T-helper 17 cell (primary cell): ENCODE results near the gene PPARD. TPM values are rescaled to one million over a fixed set of nuclear protein-coding genes. Genes with fewer than 3 reads are reported as not detected.
"Not testable (repeated sequence)": the region's sequence is repeated elsewhere in the genome, so short reads cannot be mapped to it uniquely, and the experiment has no call there.

Source experiments
- ATAC-seq: fragments of 150-1000 bp; cut with Tn5 transposase; 2 replicates; pipeline ENCODE4 v1.10.0; 2021; ENCODE audit warnings: mild to moderate bottlenecking, moderate library complexity
- DNase-seq, 3 donors: peaks; one replicate each; pipeline versions ENCODE4 v3.0.0 to v3.0.0-alpha.2; 2020 to 2021
- H3K9me3 ChIP-seq: one replicate; pipeline ENCODE4 v1.7.0; 2013; ENCODE audit warnings: low read length, mild to moderate bottlenecking; ENCODE audit not compliant: control insufficient read depth, poor library complexity, severe bottlenecking
- H3K27ac Mint-ChIP-seq: one replicate; pipeline ENCODE4 v1.8.0; 2022; ENCODE audit warnings: mild to moderate bottlenecking, moderate library complexity, mixed read lengths
- H3K27me3 Mint-ChIP-seq: one replicate; pipeline ENCODE4 v1.8.0; 2022; ENCODE audit warnings: mixed read lengths
- H3K36me3 Mint-ChIP-seq: one replicate; pipeline ENCODE4 v1.8.0; 2022; ENCODE audit warnings: low read depth, mixed read lengths
- H3K4me1 Mint-ChIP-seq: one replicate; pipeline ENCODE4 v1.8.0; 2022; ENCODE audit warnings: mild to moderate bottlenecking, mixed read lengths
- H3K4me3 Mint-ChIP-seq: one replicate; pipeline ENCODE4 v1.8.0; 2022; ENCODE audit warnings: mild to moderate bottlenecking, moderate library complexity, mixed read lengths
- total RNA-seq, 4 donors: library from RNA in 2 of 4; stranded (reverse) in 2 of 4; gene quantifications; one replicate each; pipeline ENCODE4 v1.2.3 and lab custom pipeline; 2022 to 2026

PPARD gene
- total RNA-seq, 2 donors from 2014 or later = 25.0 to 29.9 TPM

DNA sequence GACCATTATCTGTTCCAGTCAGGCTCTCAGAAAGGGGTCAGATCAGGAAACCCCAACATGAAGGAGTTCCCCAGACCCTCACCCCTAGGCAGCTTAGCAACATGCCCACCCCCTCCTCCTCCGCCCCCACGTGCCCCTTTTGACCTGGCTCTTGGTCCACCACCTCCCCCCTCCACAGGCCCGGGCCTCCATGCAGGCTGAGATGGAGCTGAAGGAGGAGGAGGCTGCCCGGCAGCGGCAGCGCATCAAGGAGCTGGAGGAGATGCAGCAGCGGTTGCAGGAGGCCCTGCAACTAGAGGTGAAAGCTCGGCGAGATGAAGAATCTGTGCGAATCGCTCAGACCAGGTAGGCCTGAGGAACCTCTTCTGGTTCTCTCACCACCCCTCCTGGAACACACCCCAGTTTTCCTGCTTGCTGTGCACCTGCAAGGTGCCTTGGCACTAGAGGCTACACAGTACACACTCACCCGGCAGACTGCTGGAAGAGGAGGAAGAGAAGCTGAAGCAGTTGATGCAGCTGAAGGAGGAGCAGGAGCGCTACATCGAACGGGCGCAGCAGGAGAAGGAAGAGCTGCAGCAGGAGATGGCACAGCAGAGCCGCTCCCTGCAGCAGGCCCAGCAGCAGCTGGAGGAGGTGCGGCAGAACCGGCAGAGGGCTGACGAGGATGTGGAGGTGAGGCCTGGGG, 22.9 kb upstream of the PPARD start:
- ATAC-seq = no peak
- no peaks in the 10 kb centered on the region for H3K9me3 ChIP-seq
- Mint-ChIP-seq H3K4me1 (peaks cover 31% of the 10 kb centered on the region), H3K27ac (no peak overlapping the region), H3K4me3 (no peak overlapping the region), H3K36me3 (peaks cover 20% of the 10 kb centered on the region), H3K27me3 (no peaks in the 10 kb centered on the region)
- no peak for DNase-seq

- Mint-ChIP-seq H3K27ac (peak overlapping the region; percentile 27), H3K36me3 (peaks cover 20% of the 10 kb centered on the region), H3K4me1 (peaks cover 25% of the 10 kb centered on the region), H3K27me3 (no peaks in the 10 kb centered on the region), H3K4me3 (no peak overlapping the region)
- ATAC-seq (no peak), DNase-seq (no peak)
- H3K9me3 ChIP-seq = no peaks in the 10 kb centered on the region
Measured at GRCh38 chr6:35320031-35320410, 22.3 kb upstream of the PPARD start.

GRCh38 chr6:35321091-35321490, 21.3 kb upstream of the PPARD start:
- DNase-seq = no peak
- Mint-ChIP-seq H3K36me3 (peaks cover 20% of the 10 kb centered on the region), H3K4me1 (peaks cover 21% of the 10 kb centered on the region), H3K27me3 (no peaks in the 10 kb centered on the region), H3K4me3 (no peak overlapping the region), H3K27ac (peak overlapping the region; percentile 93)
- no peak for ATAC-seq
- no peaks in the 10 kb centered on the region for H3K9me3 ChIP-seq

DNA sequence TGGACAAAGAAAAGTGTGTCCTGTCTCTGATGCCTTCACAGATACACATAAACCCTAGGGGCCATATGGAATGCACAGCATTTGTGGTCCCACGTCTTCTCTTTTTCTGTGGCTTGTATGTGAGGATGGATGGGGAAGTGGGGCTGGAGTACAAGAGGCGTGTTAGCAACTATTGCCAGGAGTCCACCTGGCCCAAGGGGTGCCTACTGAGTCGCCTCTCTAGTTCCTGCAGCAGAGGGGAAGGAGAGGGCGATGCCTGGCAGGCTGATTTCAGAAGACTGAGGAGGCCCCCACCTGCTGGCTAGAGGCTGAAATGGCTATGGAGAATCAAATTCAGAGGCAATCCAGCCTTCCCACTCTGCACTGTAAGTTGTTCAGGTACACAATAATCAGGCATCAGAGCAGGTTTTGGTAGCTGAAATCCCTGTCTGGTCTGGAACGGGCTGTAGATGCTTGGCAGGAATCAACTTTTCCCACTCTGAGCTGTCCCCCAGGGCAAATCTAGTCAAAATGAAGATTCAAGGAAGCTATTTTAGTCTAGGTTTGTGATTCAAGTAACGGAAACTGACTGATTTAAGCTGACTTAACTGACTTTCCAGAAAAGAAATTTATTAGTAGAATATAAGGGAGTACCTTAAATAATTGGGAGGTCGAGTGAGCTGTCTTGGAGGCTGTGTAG, 14.9 kb upstream of the PPARD start:
- Mint-ChIP-seq H3K4me3 (peak overlapping the region; percentile 68), H3K27ac (peak overlapping the region; percentile 86), H3K36me3 (peaks cover 6% of the 10 kb centered on the region), H3K4me1 (peaks cover 16% of the 10 kb centered on the region), H3K27me3 (no peaks in the 10 kb centered on the region)
- DNase-seq = peak; percentile 48 to 66 (median 55)
- no peaks in the 10 kb centered on the region for H3K9me3 ChIP-seq
- peak; percentile 72 for ATAC-seq

DNA sequence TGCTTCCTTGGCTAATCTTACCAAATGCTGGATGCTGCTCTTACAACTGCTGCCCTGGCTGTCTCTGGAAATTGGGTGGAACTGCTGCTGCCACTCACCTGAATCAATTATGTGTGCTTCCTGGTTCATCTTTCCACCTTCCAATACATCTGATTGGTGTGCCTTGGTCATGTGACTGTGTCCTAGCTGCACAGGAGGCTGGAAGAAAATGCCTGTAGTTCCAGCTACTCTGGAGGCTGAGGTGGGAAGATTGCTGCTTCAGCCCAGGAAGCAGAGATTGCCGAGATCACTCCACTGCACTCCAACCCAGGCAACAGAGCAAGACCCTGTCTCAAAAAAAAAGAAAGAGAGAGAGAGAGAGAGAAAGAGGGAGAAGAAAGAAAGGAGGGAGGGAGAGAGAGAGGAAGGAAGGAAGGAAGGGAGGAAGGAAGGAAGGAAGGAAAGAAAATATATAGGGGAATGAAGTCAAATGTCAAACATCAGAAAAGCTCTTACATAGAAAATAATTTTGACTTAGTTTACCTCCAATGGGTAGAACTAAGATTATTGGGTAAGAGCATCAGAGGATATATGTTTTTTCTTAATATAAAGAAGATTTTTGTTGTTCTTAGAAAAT, 14.1 kb upstream of the PPARD start:
- H3K4me3 Mint-ChIP-seq = no peak overlapping the region
- H3K36me3 Mint-ChIP-seq = peaks cover 4% of the 10 kb centered on the region
- H3K4me1 Mint-ChIP-seq = peaks cover 15% of the 10 kb centered on the region
- ATAC-seq (no peak), DNase-seq (no peak)
- H3K27ac Mint-ChIP-seq = peak overlapping the region; percentile 86
- no peaks in the 10 kb centered on the region for H3K9me3 ChIP-seq
- no peaks in the 10 kb centered on the region for H3K27me3 Mint-ChIP-seq

- not testable (repeated sequence) for H3K9me3 ChIP-seq, H3K27me3 Mint-ChIP-seq, H3K36me3 Mint-ChIP-seq, H3K27ac Mint-ChIP-seq, H3K4me3 Mint-ChIP-seq, ATAC-seq, DNase-seq
- peaks cover 15% of the 10 kb centered on the region for H3K4me1 Mint-ChIP-seq
Measured at GRCh38 chr6:35328965-35329364, 13.4 kb upstream of the PPARD start.

GRCh38 chr6:35330541-35331119, 11.7 kb upstream of the PPARD start:
- no peak overlapping the region for H3K4me3 Mint-ChIP-seq
- no peaks in the 10 kb centered on the region for H3K27me3 Mint-ChIP-seq
- DNase-seq (no peak), ATAC-seq (no peak)
- peaks cover 15% of the 10 kb centered on the region for H3K4me1 Mint-ChIP-seq
- no peaks in the 10 kb centered on the region for H3K9me3 ChIP-seq
- H3K27ac Mint-ChIP-seq = no peak overlapping the region
- peaks cover 4% of the 10 kb centered on the region for H3K36me3 Mint-ChIP-seq

DNA sequence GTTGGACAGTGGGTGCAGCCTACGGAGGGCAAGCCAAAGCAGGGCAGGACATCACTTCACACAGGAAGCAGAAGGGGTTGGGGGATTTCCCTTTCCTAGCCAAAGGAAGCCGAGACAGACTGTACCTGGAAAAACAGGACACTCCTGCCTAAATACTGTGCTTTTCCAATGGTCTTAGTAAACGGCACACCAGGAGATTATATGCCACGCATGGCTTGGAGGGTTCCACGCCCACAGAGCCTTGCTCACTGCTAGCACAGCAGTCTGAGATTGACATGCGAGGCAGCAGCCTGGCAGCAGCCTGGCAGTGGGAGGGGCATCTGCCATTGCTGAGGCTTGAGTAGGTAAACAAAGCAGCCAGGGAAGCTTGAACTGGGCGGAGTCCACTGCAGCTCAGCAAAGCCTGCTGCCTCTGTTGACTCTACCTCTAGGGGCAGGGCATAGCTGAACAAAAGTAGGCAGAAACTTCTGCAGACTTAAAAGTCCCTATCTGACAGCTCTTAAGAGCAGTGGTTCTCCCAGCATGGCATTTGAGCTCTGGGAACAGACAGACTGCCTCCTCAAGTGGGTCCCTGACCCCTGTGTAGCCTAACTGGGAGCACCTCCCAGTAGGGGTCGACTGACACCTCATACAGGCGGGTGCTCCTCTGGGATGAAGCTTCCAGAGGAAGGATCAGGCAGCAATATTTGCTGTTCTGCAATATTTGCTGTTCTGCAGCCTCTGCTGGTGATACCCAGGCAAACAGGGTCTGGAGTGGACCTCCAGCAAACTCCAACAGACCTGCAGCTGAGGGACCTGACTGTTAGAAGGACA, 10.1 kb upstream of the PPARD start:
- not testable (repeated sequence) for H3K36me3 Mint-ChIP-seq, H3K9me3 ChIP-seq, H3K27me3 Mint-ChIP-seq
- ATAC-seq = peak; percentile 94
- Mint-ChIP-seq H3K4me3 (peak overlapping the region; percentile 53), H3K4me1 (peaks cover 15% of the 10 kb centered on the region), H3K27ac (peak overlapping the region; percentile 85)
- DNase-seq = peak; percentile 34 to 72 (median 50)

DNA sequence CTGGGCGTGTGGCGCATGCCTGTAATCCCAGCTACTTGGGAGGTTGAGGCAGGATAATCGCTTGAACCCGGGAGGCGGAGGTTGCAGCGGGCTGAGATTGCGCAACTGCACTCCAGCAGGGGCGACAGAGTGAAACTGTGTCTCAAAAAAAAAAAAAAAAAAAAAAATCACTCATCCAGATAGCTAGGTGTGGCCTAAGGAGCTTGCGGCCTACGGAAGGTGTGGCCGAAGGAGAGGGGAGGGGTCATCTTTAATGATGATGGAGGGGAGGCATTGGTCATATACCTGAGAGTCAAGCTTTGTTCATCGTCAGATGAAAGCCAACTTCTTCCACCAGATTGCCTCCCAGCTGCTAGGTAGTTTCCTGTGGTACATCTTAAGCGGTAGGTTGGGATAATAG, 801 bp upstream of the PPARD start:
- H3K9me3 ChIP-seq = no peaks in the 10 kb centered on the region
- no peak overlapping the region for H3K4me3 Mint-ChIP-seq
- no peaks in the 10 kb centered on the region for H3K27me3 Mint-ChIP-seq
- H3K4me1 Mint-ChIP-seq = peaks cover 46% of the 10 kb centered on the region
- H3K36me3 Mint-ChIP-seq = peaks cover 8% of the 10 kb centered on the region
- no peak for DNase-seq
- ATAC-seq = no peak
- peak overlapping the region; percentile 3 for H3K27ac Mint-ChIP-seq

DNA sequence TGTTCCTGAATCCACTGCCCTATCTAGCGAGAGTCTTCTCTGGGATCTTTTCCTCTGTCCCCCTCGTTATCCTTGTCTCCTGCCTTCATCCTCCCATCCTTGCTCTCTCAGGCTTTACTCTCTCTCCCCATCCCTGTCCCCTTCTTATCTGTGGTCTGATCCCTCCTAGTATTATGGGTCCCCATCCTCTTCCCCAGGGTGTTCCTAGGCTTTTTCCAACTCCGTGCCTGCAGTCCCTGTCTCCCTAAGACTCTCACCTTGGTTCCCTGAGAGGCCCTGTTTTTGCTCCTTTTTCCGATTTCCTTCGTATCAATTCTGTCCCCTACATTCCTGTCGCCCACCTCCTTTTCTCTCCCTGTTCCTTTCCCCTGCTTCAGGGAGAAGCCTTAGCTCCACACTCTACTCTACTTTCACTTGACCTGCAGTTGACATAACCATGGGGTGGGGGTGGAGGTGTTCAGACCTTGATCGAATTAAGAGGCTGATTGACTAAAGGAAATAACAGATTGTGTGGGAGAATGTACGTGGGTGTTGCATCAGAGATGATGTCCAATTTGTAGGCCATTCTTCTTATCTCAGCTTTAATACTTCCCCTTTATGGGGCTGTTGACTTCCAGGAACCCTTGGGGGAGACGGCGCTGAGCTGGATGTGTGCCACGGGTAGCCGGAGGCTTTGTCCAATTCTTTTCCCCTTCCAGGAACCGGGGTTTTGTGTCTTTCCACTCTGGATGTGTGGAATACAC, 905 bp downstream of the PPARD start:
- ATAC-seq (peak; percentile 6), DNase-seq (no peak)
- Mint-ChIP-seq H3K27ac (peak overlapping the region; percentile 96), H3K36me3 (peaks cover 8% of the 10 kb centered on the region), H3K4me3 (peak overlapping the region; percentile 100), H3K27me3 (no peaks in the 10 kb centered on the region), H3K4me1 (peaks cover 46% of the 10 kb centered on the region)
- no peaks in the 10 kb centered on the region for H3K9me3 ChIP-seq

DNA sequence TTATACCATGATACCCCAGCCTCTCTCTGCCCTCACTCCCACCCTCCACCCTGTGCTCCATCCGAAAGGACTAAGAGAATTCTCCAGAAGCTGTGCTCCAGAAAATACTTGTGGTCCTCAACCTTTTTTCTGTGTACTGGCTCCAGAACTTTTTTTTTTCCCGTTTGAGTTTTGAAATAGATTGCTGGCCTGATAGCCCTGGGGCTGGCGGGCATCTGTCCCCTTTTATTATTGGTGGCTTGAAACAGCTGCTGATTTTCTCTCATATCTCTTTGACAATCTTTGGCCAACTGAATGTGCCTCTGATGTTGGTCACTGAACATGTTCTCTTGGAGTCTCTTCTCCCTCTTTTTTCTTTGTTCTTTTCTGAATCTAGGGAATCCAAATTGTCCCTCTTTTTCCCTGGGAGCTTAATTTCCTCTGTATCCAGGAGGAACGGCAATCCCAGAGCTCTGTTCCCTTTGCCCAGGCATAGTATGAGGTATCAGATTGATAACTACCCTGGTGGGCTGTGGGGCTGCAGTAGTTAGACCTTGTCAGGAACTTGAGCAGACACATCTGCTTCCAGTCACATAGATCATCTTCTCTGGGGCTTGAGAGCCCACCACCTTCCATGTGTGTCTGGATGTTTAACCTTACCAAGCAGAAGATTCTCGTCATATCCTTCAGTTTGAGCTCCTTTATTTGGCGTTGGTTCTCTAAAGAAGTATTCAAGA, 1.6 kb downstream of the PPARD start:
- Mint-ChIP-seq H3K36me3 (peaks cover 8% of the 10 kb centered on the region), H3K27ac (peak overlapping the region; percentile 96), H3K4me3 (peak overlapping the region; percentile 100), H3K27me3 (no peaks in the 10 kb centered on the region), H3K4me1 (peaks cover 51% of the 10 kb centered on the region)
- DNase-seq (no peak), ATAC-seq (no peak)
- H3K9me3 ChIP-seq = no peaks in the 10 kb centered on the region

DNA sequence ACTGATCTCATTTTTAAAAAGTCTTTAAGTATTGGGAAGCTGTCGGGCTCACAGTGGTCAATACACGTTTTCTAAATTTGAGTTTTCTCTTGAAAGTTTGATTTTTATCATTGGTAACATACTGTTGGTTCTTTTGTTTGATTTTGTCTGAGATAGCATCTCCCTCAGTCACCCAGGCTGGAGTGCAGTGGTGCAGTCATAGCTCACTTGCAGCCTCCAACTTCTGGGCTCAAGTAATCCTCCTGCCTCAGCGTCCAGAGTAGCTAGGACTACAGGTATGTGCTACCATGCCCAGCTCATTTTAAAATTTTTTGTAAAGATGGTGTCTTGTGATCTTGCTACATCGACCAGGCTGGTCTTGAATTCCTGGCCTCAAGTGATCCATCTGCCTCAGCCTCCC, 9.1 kb downstream of the PPARD start:
- DNase-seq (no peak), ATAC-seq (no peak)
- H3K9me3 ChIP-seq = no peaks in the 10 kb centered on the region
- H3K4me3 Mint-ChIP-seq = no peak overlapping the region
- H3K27me3 Mint-ChIP-seq = no peaks in the 10 kb centered on the region
- peak overlapping the region; percentile 96 for H3K27ac Mint-ChIP-seq
- H3K4me1 Mint-ChIP-seq = peaks cover 42% of the 10 kb centered on the region
- peaks cover 15% of the 10 kb centered on the region for H3K36me3 Mint-ChIP-seq
